Muscle of leg (tissue), 11 donors: ENCODE data around the gene LENG1. TPM values are rescaled to one million over a fixed set of nuclear protein-coding genes. Genes with fewer than 3 reads are reported as not detected.
"Not testable (repeated sequence)": the region's sequence is repeated elsewhere in the genome, so short reads cannot be mapped to it uniquely, and the experiment has no call there.

Experiments used
- DNase-seq: peaks from one replicate; pipeline ENCODE4 v3.0.0; 2013
- H3K27ac ChIP-seq: one replicate; pipeline ENCODE4 v1.5.1; 2013; ENCODE audit warnings: mild to moderate bottlenecking, low read length, control low read depth
- H3K27me3 ChIP-seq: one replicate; pipeline ENCODE4 v1.6.1; 2013; ENCODE audit warnings: low read length; ENCODE audit not compliant: control insufficient read depth, insufficient read depth
- H3K36me3 ChIP-seq: one replicate; pipeline ENCODE4 v1.6.1; 2013; ENCODE audit warnings: low read length; ENCODE audit not compliant: control insufficient read depth, insufficient read depth
- H3K4me1 ChIP-seq: one replicate; pipeline ENCODE4 v1.6.1; 2013; ENCODE audit warnings: low read length; ENCODE audit not compliant: control insufficient read depth, insufficient read depth
- H3K4me3 ChIP-seq: one replicate; pipeline ENCODE4 v1.5.1; 2013; ENCODE audit warnings: low read length, control low read depth
- H3K9me3 ChIP-seq: replicated peaks from 2 replicates; pipeline ENCODE4 v1.6.1; 2013; ENCODE audit warnings: low read depth, low read length; ENCODE audit not compliant: control insufficient read depth
- WGBS: methylation state at CpG from one replicate; pipeline ENCODE4 v1.1.5; 2013; ENCODE audit warnings: missing lambda C conversion rate; ENCODE audit not compliant: insufficient coverage; 5-methylcytosine and 5-hydroxymethylcytosine counted together
- polyA plus RNA-seq, 8 donors: library from polyadenylated mRNA; unstranded; fragments of 120-200 nt; gene quantifications; one replicate each; pipeline versions ENCODE4 v1.2.1 to v1.2.3, GENCODE V29; 2013; ENCODE audit warnings: inconsistent platforms in 1 of 8, low replicate concordance in 1 of 8; ENCODE audit not compliant: insufficient read length in 8 of 8, insufficient read depth in 1 of 8
- total RNA-seq: library from RNA; stranded (reverse); fragments of 120-200 nt; gene quantifications from one replicate; pipeline ENCODE4 v1.2.4, GENCODE V29; 2013

Gene LENG1
- total and polyA plus RNA-seq, 9 donors: 9.0 to 11.1 (median 9.7) TPM

- no peak overlapping the region for H3K4me3 ChIP-seq
- no peaks in the 10 kb centered on the region for H3K27me3 ChIP-seq
- no peaks in the 10 kb centered on the region for H3K9me3 ChIP-seq
- H3K4me1 ChIP-seq: peaks cover 37% of the 10 kb centered on the region
- no peak overlapping the region for H3K27ac ChIP-seq
- H3K36me3 ChIP-seq: peaks cover 70% of the 10 kb centered on the region
- 59% methylated on average over 6 of the region's 9 CpGs for WGBS
- DNase-seq: no peak
These were observed 43.7 kb upstream of the LENG1 start for GRCh38 chr19:54203151-54203611.

- Histone ChIP-seq H3K4me1 (peaks cover 30% of the 10 kb centered on the region), H3K36me3 (peaks cover 62% of the 10 kb centered on the region), H3K27ac (no peak overlapping the region), H3K9me3 (no peaks in the 10 kb centered on the region), H3K4me3 (peak overlapping the region; percentile 57), H3K27me3 (no peaks in the 10 kb centered on the region)
- 75% methylated on average over 12 of the region's 13 CpGs for WGBS
- DNase-seq: no peak
These were observed 42.5 kb upstream of the LENG1 start for GRCh38 chr19:54201980-54202379.

- Histone ChIP-seq H3K27me3 (no peaks in the 10 kb centered on the region), H3K4me1 (peaks cover 29% of the 10 kb centered on the region), H3K4me3 (peak overlapping the region; percentile 57), H3K27ac (peak overlapping the region; percentile 96), H3K36me3 (peaks cover 56% of the 10 kb centered on the region), H3K9me3 (no peaks in the 10 kb centered on the region)
- 5% methylated on average over 26 of the region's 28 CpGs for WGBS
- no peak for DNase-seq
These were observed 41.7 kb upstream of the LENG1 start for GRCh38 chr19:54201172-54201701.

GRCh38 chr19:54199401-54199800 lies 39.9 kb upstream of the LENG1 start:
- Histone ChIP-seq H3K27me3 (no peaks in the 10 kb centered on the region), H3K36me3 (peaks cover 43% of the 10 kb centered on the region), H3K9me3 (no peaks in the 10 kb centered on the region), H3K27ac (no peak overlapping the region), H3K4me1 (peaks cover 24% of the 10 kb centered on the region), H3K4me3 (no peak overlapping the region)
- no peak for DNase-seq
- WGBS: 97% methylated on average over 9 of the region's 16 CpGs

GRCh38 chr19:54197121-54197520 lies 37.6 kb upstream of the LENG1 start:
- no peak for DNase-seq
- WGBS: 92% methylated on average over 2 of the region's 3 CpGs
- Histone ChIP-seq H3K27me3 (no peaks in the 10 kb centered on the region), H3K36me3 (peaks cover 39% of the 10 kb centered on the region), H3K4me3 (no peak overlapping the region), H3K4me1 (peaks cover 12% of the 10 kb centered on the region), H3K9me3 (no peaks in the 10 kb centered on the region), H3K27ac (no peak overlapping the region)

GRCh38 chr19:54196536-54196935 lies 37.0 kb upstream of the LENG1 start:
- peaks cover 12% of the 10 kb centered on the region for H3K4me1 ChIP-seq
- no peak for DNase-seq
- WGBS: 92% methylated on average over 2 of the region's 7 CpGs
- no peaks in the 10 kb centered on the region for H3K9me3 ChIP-seq
- H3K4me3 ChIP-seq: no peak overlapping the region
- H3K27ac ChIP-seq: no peak overlapping the region
- H3K36me3 ChIP-seq: peaks cover 34% of the 10 kb centered on the region
- H3K27me3 ChIP-seq: no peaks in the 10 kb centered on the region

GRCh38 chr19:54194463-54194862 lies 34.9 kb upstream of the LENG1 start:
- DNase-seq, H3K9me3 ChIP-seq, H3K4me3 ChIP-seq, H3K27ac ChIP-seq, H3K27me3 ChIP-seq: not testable (repeated sequence)
- Histone ChIP-seq H3K36me3 (peaks cover 29% of the 10 kb centered on the region), H3K4me1 (peaks cover 11% of the 10 kb centered on the region)
- 95% methylated on average over 7 of the region's 12 CpGs for WGBS

GRCh38 chr19:54193011-54193410 lies 33.5 kb upstream of the LENG1 start:
- 79% methylated on average over 10 of the region's 11 CpGs for WGBS
- H3K4me1 ChIP-seq: peaks cover 20% of the 10 kb centered on the region
- no peak overlapping the region for H3K27ac ChIP-seq
- DNase-seq: no peak
- peaks cover 28% of the 10 kb centered on the region for H3K36me3 ChIP-seq
- no peaks in the 10 kb centered on the region for H3K9me3 ChIP-seq
- no peaks in the 10 kb centered on the region for H3K27me3 ChIP-seq
- H3K4me3 ChIP-seq: no peak overlapping the region

- H3K9me3 ChIP-seq: no peaks in the 10 kb centered on the region
- H3K4me3 ChIP-seq: peak overlapping the region; percentile 76
- H3K36me3 ChIP-seq: peaks cover 31% of the 10 kb centered on the region
- DNase-seq: no peak
- H3K27me3 ChIP-seq: no peaks in the 10 kb centered on the region
- peak overlapping the region; percentile 100 for H3K27ac ChIP-seq
- WGBS: 41% methylated on average over 8 of the region's 19 CpGs
- peaks cover 21% of the 10 kb centered on the region for H3K4me1 ChIP-seq
These were observed 32.4 kb upstream of the LENG1 start for GRCh38 chr19:54191811-54192453.

GRCh38 chr19:54191011-54191810 lies 31.7 kb upstream of the LENG1 start, which contains the start of gene TSEN34:
TSS of gene TSEN34 (plus strand) at chr19:54191308. CDS start at chr19:54191365, 57 bp downstream.
- DNase-seq: peak; percentile 94
- Histone ChIP-seq H3K27ac (peak within 1 kb of the TSS; percentile 100), H3K4me3 (peak within 1 kb of the TSS; percentile 76), H3K27me3 (no peaks in the 10 kb centered on the region), H3K9me3 (no peaks in the 10 kb centered on the region), H3K36me3 (peaks cover 32% of the 10 kb centered on the region), H3K4me1 (peaks cover 21% of the 10 kb centered on the region)
- WGBS: under 1% methylated on average over 71 of the region's 77 CpGs
